ENCODE data around the gene JAKMIP3.

Gene JAKMIP3

DNA sequence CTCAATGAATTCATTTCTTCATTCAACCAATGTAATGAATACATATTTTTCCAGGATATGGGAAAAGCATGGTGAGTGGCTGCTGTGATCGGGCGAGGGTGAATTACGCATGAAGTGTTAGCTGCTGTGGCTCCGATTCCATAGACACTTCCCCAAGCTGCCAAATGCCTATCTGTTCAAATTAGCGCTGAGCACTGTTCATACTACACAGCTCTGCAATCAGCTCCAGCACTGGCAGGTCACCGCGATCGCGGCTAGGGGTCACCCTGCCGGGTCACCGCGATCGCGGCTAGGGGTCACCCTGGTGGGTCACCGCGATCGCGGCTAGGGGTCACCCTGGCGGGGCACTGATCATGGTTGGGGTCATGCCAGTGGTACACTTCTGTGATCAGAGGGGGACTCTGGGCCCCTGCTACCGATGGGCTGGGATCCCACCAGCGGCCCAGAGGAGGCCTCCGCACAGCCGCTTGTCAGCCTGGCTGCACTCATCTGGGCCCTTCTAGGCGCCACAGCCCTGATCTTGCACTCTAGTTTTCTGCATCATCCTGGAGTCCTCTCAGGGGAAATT, 49.3 kb downstream of the JAKMIP3 start:
- DNase-seq, result no peak

Data from SW 1271 (cell line).